Measurements from ENCODE around the gene CASKIN1.
A peak's percentile ranks its signal among the peaks of the same experiment; 100 is the strongest.

The CASKIN1 gene

GRCh38 chr16:2231016-2231931, 34.9 kb upstream of the CASKIN1 start:
- H3K36me3 ChIP-seq (ENCODE audit: control insufficient read depth, insufficient read depth, low read length), result peaks cover 66% of the 10 kb centered on the region
- H3K9me3 ChIP-seq (ENCODE audit: control insufficient read depth, insufficient read depth, low read length), result no peaks in the 10 kb centered on the region
- no peak overlapping the region for H3K9ac ChIP-seq (ENCODE audit: low read depth, low read length)
- H3K27me3 ChIP-seq (ENCODE audit: control insufficient read depth, insufficient read depth, low read length), result no peaks in the 10 kb centered on the region
- H3K4me3 ChIP-seq (ENCODE audit: low read depth, low read length), result no peak overlapping the region
- H3K4me1 ChIP-seq (ENCODE audit: control insufficient read depth, insufficient read depth, low read length), result no peaks in the 10 kb centered on the region

DNA sequence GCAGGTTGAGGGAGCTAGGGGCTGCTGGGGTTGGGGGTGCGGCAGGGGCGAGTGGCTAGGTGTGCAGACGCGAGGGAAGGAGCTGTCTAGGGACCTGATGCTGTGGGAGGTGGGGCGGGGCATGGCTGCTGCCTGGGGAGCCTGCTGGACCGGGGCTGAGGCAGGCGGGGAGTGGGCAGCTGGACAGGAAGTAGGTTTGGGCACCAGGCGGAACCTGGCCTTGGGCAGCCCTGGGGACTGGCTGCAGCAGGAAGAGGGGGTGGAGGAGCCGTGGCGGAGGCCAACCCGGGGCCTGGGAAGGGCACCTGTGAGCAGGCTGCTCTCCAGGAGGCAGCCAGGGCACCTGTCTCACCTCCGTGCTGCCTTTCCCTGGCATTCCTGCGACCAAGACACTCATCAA, 34.0 kb upstream of the CASKIN1 start:
- Histone ChIP-seq H3K9me3 (ENCODE audit: control insufficient read depth, insufficient read depth, low read length) (no peaks in the 10 kb centered on the region), H3K27me3 (ENCODE audit: control insufficient read depth, insufficient read depth, low read length) (no peaks in the 10 kb centered on the region), H3K4me1 (ENCODE audit: control insufficient read depth, insufficient read depth, low read length) (no peaks in the 10 kb centered on the region), H3K36me3 (ENCODE audit: control insufficient read depth, insufficient read depth, low read length) (peaks cover 59% of the 10 kb centered on the region), H3K4me3 (ENCODE audit: low read depth, low read length) (no peak overlapping the region), H3K9ac (ENCODE audit: low read depth, low read length) (no peak overlapping the region)

DNA sequence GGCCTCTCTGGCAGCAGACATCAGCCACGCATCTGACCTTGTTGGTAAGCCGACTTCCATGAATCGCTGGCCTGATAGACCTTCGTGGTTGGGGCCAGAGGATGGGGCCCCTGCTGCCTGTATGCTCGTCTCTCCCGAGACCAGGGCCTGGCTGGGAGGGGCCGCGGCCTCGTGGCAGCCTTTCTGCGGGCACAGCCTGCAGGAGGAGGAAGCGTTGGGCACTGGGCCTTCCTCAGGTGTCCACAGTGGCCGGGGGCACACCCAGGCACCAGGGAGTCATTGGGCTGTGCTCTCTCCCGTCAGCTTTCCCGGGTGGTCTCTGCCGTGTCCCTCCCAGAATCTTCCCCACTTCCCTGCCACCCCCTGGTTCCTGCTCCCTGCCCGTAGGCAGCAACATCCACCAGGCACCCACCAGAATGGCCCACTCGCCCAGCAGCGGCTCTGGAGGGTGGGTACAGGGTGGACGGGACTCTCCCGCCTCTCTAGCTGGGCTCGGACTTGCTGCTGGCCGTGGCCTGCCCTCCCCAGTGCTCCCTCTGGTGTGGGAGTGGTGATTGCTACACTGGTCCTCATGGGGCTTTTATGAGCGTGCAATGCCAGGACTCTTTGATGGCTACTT, 33.3 kb upstream of the CASKIN1 start:
- H3K9ac ChIP-seq (ENCODE audit: low read depth, low read length), result no peak overlapping the region
- H3K4me1 ChIP-seq (ENCODE audit: control insufficient read depth, insufficient read depth, low read length), result no peaks in the 10 kb centered on the region
- no peak overlapping the region for H3K4me3 ChIP-seq (ENCODE audit: low read depth, low read length)
- peaks cover 53% of the 10 kb centered on the region for H3K36me3 ChIP-seq (ENCODE audit: control insufficient read depth, insufficient read depth, low read length)
- no peaks in the 10 kb centered on the region for H3K27me3 ChIP-seq (ENCODE audit: control insufficient read depth, insufficient read depth, low read length)
- H3K9me3 ChIP-seq (ENCODE audit: control insufficient read depth, insufficient read depth, low read length), result no peaks in the 10 kb centered on the region

GRCh38 chr16:2229091-2229490, 32.7 kb upstream of the CASKIN1 start:
- Histone ChIP-seq H3K36me3 (ENCODE audit: control insufficient read depth, insufficient read depth, low read length) (peaks cover 50% of the 10 kb centered on the region), H3K27me3 (ENCODE audit: control insufficient read depth, insufficient read depth, low read length) (no peaks in the 10 kb centered on the region), H3K4me3 (ENCODE audit: low read depth, low read length) (no peak overlapping the region), H3K9ac (ENCODE audit: low read depth, low read length) (no peak overlapping the region), H3K4me1 (ENCODE audit: control insufficient read depth, insufficient read depth, low read length) (no peaks in the 10 kb centered on the region), H3K9me3 (ENCODE audit: control insufficient read depth, insufficient read depth, low read length) (no peaks in the 10 kb centered on the region)

- no peak overlapping the region for H3K9ac ChIP-seq (ENCODE audit: low read depth, low read length)
- H3K36me3 ChIP-seq (ENCODE audit: control insufficient read depth, insufficient read depth, low read length), result peaks cover 46% of the 10 kb centered on the region
- no peaks in the 10 kb centered on the region for H3K9me3 ChIP-seq (ENCODE audit: control insufficient read depth, insufficient read depth, low read length)
- H3K27me3 ChIP-seq (ENCODE audit: control insufficient read depth, insufficient read depth, low read length), result no peaks in the 10 kb centered on the region
- H3K4me1 ChIP-seq (ENCODE audit: control insufficient read depth, insufficient read depth, low read length), result no peaks in the 10 kb centered on the region
- H3K4me3 ChIP-seq (ENCODE audit: low read depth, low read length), result no peak overlapping the region
Observed at GRCh38 chr16:2228161-2228824, 31.9 kb upstream of the CASKIN1 start.

DNA sequence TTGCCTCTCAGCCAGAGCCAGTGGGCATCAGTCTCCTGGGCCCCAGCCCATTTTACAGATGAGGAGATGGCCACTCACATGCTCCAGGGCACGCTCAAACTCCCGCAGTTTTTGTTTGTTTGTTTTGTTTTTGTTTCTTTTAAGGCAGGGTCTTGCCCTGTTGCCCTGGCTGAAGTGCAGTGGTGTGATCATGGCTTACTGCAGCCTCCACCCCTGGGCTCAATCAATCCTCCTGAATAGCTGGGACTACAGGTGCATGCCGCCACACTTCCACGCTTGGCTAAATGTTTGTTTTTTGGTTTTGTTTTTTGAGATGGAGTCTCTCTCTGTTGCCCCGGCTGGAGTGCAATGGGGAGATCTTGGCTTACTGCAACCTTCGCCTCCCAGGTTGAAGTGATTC, 30.5 kb upstream of the CASKIN1 start:
- H3K9ac ChIP-seq (ENCODE audit: low read depth, low read length), result no peak overlapping the region
- no peaks in the 10 kb centered on the region for H3K27me3 ChIP-seq (ENCODE audit: control insufficient read depth, insufficient read depth, low read length)
- no peaks in the 10 kb centered on the region for H3K9me3 ChIP-seq (ENCODE audit: control insufficient read depth, insufficient read depth, low read length)
- H3K4me3 ChIP-seq (ENCODE audit: low read depth, low read length), result no peak overlapping the region
- H3K36me3 ChIP-seq (ENCODE audit: control insufficient read depth, insufficient read depth, low read length), result peaks cover 34% of the 10 kb centered on the region
- no peaks in the 10 kb centered on the region for H3K4me1 ChIP-seq (ENCODE audit: control insufficient read depth, insufficient read depth, low read length)

GRCh38 chr16:2226245-2226793, 29.9 kb upstream of the CASKIN1 start:
- no peak overlapping the region for H3K4me3 ChIP-seq (ENCODE audit: low read depth, low read length)
- H3K27me3 ChIP-seq (ENCODE audit: control insufficient read depth, insufficient read depth, low read length), result no peaks in the 10 kb centered on the region
- H3K9me3 ChIP-seq (ENCODE audit: control insufficient read depth, insufficient read depth, low read length), result no peaks in the 10 kb centered on the region
- H3K4me1 ChIP-seq (ENCODE audit: control insufficient read depth, insufficient read depth, low read length), result no peaks in the 10 kb centered on the region
- H3K9ac ChIP-seq (ENCODE audit: low read depth, low read length), result no peak overlapping the region
- H3K36me3 ChIP-seq (ENCODE audit: control insufficient read depth, insufficient read depth, low read length), result peaks cover 28% of the 10 kb centered on the region

DNA sequence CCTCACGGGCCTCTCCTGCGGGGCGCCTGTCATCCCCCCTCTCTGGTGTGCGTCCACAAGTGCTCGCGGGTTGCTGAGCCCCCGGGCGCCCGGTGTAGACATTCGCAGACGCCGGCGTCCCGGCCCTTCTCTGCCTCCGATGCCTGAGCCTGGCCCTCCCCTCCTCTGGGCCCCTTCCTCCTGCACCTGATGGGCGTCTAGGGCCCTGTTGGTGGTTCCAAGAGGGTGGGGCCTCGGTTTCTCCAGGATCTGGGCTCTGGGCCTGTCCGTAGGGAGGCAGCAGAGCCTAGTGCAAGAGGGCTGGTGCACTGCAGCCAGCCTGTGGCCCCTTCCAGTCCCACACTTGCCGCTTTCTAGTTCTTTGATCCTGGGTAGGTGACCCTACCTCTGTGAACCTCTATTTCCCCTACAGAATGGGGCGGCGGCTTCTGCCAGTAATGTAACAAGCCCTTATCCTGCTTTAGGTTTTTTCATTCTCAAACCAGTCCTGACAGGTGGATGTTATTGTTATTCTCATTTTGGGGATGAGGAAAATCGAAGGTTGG, 27.6 kb upstream of the CASKIN1 start:
- Histone ChIP-seq H3K4me3 (ENCODE audit: low read depth, low read length) (peak overlapping the region; percentile 87), H3K36me3 (ENCODE audit: control insufficient read depth, insufficient read depth, low read length) (peaks cover 14% of the 10 kb centered on the region), H3K9ac (ENCODE audit: low read depth, low read length) (peak overlapping the region; percentile 87), H3K4me1 (ENCODE audit: control insufficient read depth, insufficient read depth, low read length) (no peaks in the 10 kb centered on the region), H3K27me3 (ENCODE audit: control insufficient read depth, insufficient read depth, low read length) (no peaks in the 10 kb centered on the region), H3K9me3 (ENCODE audit: control insufficient read depth, insufficient read depth, low read length) (no peaks in the 10 kb centered on the region)

- Histone ChIP-seq H3K4me3 (ENCODE audit: low read depth, low read length) (peak within 1 kb of the TSS; percentile 87), H3K9ac (ENCODE audit: low read depth, low read length) (peak within 1 kb of the TSS; percentile 87), H3K9me3 (ENCODE audit: control insufficient read depth, insufficient read depth, low read length) (no peaks in the 10 kb centered on the region)
Observed at GRCh38 chr16:2223221-2223941, 27.0 kb upstream of the CASKIN1 start, which contains the start of gene E4F1. E4F1 (plus strand) TSS chr16:2223591; CDS start chr16:2223614, 23 bp downstream.

GRCh38 chr16:2216330-2216729, 19.9 kb upstream of the CASKIN1 start:
- H3K36me3 ChIP-seq (ENCODE audit: control insufficient read depth, insufficient read depth, low read length), result peaks cover 11% of the 10 kb centered on the region
- H3K9me3 ChIP-seq (ENCODE audit: control insufficient read depth, insufficient read depth, low read length), result no peaks in the 10 kb centered on the region
- no peaks in the 10 kb centered on the region for H3K4me1 ChIP-seq (ENCODE audit: control insufficient read depth, insufficient read depth, low read length)
- H3K9ac ChIP-seq (ENCODE audit: low read depth, low read length), result no peak overlapping the region
- H3K27me3 ChIP-seq (ENCODE audit: control insufficient read depth, insufficient read depth, low read length), result no peaks in the 10 kb centered on the region
- no peak overlapping the region for H3K4me3 ChIP-seq (ENCODE audit: low read depth, low read length)

More at GRCh38 chr16:2223221-2223941, 27.0 kb upstream of the CASKIN1 start, which contains the start of gene E4F1:
- Histone ChIP-seq H3K36me3 (ENCODE audit: control insufficient read depth, insufficient read depth, low read length) (peaks cover 8% of the 10 kb centered on the region), H3K4me1 (ENCODE audit: control insufficient read depth, insufficient read depth, low read length) (no peaks in the 10 kb centered on the region), H3K27me3 (ENCODE audit: control insufficient read depth, insufficient read depth, low read length) (no peaks in the 10 kb centered on the region)

DNA sequence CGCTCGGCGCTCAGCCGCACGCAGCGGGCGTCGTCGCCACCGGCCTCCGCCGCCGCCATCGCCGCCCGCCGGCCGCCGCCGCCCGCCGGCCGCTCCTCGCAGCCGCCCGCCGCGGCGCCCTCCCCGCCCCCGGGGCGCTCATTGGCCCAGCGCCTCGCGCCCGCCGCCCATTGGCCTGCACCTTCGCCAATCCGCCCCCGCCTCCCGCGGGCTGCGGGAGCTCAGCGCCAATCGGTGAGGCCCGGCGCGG, 18.2 kb upstream of the CASKIN1 start, which contains the start of gene PGP:
Gene PGP, minus strand, starts transcription at position 122 of the 250 bp plus-strand sequence. Its CDS starts 63 bp downstream, at position 59.
- Histone ChIP-seq H3K4me3 (ENCODE audit: low read depth, low read length) (peak within 1 kb of the TSS; percentile 89), H3K9me3 (ENCODE audit: control insufficient read depth, insufficient read depth, low read length) (no peaks in the 10 kb centered on the region), H3K36me3 (ENCODE audit: control insufficient read depth, insufficient read depth, low read length) (peaks cover 14% of the 10 kb centered on the region), H3K4me1 (ENCODE audit: control insufficient read depth, insufficient read depth, low read length) (no peaks in the 10 kb centered on the region), H3K9ac (ENCODE audit: low read depth, low read length) (peak within 1 kb of the TSS; percentile 77), H3K27me3 (ENCODE audit: control insufficient read depth, insufficient read depth, low read length) (no peaks in the 10 kb centered on the region)

All from iPS-15b (cell line).